SJCRH30 (cell line): ENCODE results near the gene GEMIN8. TPM values are rescaled to one million over a fixed set of nuclear protein-coding genes. Genes with fewer than 3 reads are reported as not detected.

Experiments used
- DNase-seq, 2 experiments: peaks; one replicate each; pipeline ENCODE4 v3.0.0-alpha.2; 2015 to 2020
- H3K27ac ChIP-seq: fragments of 250-450 bp; sonication (Bioruptor Pico); 2 replicates; pipeline ENCODE4 v1.5.1; 2020; ENCODE audit warnings: mild to moderate bottlenecking, moderate library complexity
- H3K27me3 ChIP-seq: fragments of 250-450 bp; sonication (Bioruptor Pico); 2 replicates; pipeline ENCODE4 v1.5.1; 2020; ENCODE audit warnings: mild to moderate bottlenecking, moderate library complexity
- H3K36me3 ChIP-seq: fragments of 250-450 bp; sonication (Bioruptor Pico); 2 replicates; pipeline ENCODE4 v1.5.1; 2020; ENCODE audit warnings: mild to moderate bottlenecking, moderate library complexity
- H3K4me1 ChIP-seq: fragments of 250-450 bp; sonication (Bioruptor Pico); 2 replicates; pipeline ENCODE4 v1.5.1; 2020; ENCODE audit warnings: mild to moderate bottlenecking, moderate library complexity
- H3K4me3 ChIP-seq: fragments of 250-450 bp; sonication (Bioruptor Pico); 2 replicates; pipeline ENCODE4 v1.5.1; 2020; ENCODE audit warnings: mild to moderate bottlenecking, moderate library complexity
- H3K9me3 ChIP-seq: fragments of 250-450 bp; sonication (Bioruptor Pico); replicated peaks from 2 replicates; pipeline ENCODE4 v1.5.1; 2020; ENCODE audit warnings: mild to moderate bottlenecking, moderate library complexity
- total RNA-seq: library from RNA; depleted of rRNA; stranded (reverse); fragments of >200 nt; shearing (Covaris generic); gene quantifications from 2 replicates; pipeline ENCODE4 v1.2.3, GENCODE V29; 2014

GEMIN8 gene
- total RNA-seq, 1 experiment from 2014 or later, result 11.7 TPM

DNA sequence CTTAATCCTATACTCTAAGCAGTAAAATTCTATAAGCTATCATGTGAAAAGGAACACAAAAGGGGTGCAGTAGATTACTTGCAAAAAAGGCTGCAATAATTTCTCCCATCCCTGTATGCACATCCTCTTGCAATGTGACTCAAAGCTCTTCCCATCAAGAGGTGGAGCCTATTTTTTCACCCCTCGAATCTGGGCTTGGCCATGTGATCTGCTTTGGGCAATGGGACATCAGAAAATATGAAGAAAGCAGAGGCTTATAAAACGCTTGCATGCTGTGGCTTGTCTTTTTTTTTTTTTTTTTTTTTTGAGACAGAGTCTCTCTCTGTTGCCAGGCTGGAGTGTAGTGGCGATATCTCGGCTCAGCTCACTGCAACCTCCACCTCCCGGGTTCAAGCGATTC is 33.0 kb downstream of the GEMIN8 start:
- H3K4me1 ChIP-seq, result no peaks in the 10 kb centered on the region
- H3K36me3 ChIP-seq, result no peaks in the 10 kb centered on the region
- H3K27me3 ChIP-seq, result no peaks in the 10 kb centered on the region
- no peaks in the 10 kb centered on the region; the same call in 1 of the 2 replicates for H3K9me3 ChIP-seq
- no peak overlapping the region for H3K4me3 ChIP-seq
- no peak for DNase-seq
- no peak overlapping the region for H3K27ac ChIP-seq

DNA sequence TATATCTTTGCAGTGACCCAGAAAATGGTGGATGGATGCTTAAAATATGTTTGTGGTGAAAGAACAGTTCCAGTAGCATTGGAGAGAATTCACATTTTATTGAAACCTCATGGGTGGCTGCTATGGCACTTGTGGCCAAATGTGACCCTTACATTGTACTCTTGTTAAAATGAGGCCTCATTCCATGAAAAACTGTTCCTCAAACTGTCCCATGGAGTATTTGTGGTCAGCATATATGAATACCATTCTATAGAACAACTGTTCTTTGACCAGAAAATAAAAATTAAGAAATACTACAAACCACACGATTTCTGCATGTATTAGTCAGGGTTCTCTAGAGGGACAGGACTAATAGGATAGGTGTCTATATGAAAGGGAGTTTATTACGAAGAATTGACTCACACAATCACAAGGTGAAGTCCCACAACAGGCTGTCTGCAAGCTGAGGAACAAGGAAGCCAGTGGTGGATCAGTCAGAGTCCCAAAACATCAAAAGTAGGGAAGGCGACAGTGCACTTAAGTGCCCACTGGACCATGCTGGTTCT is 35.1 kb downstream of the GEMIN8 start:
- H3K36me3 ChIP-seq, result no peaks in the 10 kb centered on the region
- no peak overlapping the region for H3K4me3 ChIP-seq
- no peak overlapping the region for H3K27ac ChIP-seq
- no peaks in the 10 kb centered on the region for H3K27me3 ChIP-seq
- peaks cover 14% of the 10 kb centered on the region for H3K4me1 ChIP-seq
- no peak for DNase-seq
- H3K9me3 ChIP-seq, result no peaks in the 10 kb centered on the region

DNA sequence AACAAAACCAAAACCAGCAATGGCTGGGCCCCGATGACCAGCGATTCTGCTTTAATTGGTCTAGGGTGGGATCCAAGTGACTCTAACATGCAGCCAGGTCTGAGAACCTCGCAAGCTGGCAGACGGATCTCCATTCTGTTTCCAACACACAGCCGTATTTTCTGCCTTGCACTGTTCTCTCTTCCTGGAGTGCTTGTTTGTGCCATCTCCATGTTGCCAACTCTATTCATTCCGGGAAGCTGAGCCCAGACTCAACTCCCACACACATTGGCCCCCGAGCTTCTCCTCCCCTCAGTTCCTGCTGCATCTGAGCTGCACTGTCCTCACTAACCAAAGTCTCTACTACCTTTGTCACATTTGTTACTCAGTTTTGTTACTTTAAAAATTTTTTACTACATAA is 35.6 kb downstream of the GEMIN8 start:
- Histone ChIP-seq H3K36me3 (no peaks in the 10 kb centered on the region), H3K4me1 (peaks cover 14% of the 10 kb centered on the region), H3K27ac (no peak overlapping the region), H3K4me3 (no peak overlapping the region), H3K27me3 (no peaks in the 10 kb centered on the region), H3K9me3 (no peaks in the 10 kb centered on the region)
- no peak for DNase-seq

DNA sequence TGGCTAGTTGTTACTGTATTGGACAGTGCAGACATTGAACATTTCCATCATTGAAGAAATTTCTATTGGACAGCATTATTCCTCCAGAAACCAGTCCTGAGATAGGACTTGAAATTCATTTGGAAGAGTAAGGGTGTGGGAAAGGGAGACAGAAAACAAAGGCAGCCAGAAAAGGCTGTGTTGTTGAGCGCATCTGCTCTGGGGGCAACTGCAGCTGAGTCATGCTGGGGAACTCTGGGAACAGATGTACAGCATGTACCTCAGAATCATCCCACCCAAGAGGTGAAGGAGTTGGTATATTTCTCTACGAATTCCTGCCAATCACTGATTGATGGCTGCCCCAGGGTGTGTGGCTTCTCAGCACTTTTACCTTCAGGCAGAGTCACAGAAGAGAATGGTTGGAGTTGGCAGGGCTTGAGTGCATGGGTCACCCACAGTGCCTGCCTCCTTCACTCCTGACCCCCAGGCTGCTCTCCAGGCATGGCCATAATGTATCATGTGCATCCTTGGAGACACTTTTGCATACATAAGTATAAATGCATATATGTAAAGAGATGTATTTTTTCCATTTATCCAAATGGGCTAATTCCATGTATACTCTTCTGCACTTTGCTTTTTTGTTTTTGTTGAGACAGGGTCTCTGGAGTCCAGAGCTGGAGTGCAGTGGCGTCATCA is 39.4 kb downstream of the GEMIN8 start:
- H3K4me1 ChIP-seq, result peaks cover 14% of the 10 kb centered on the region
- no peaks in the 10 kb centered on the region for H3K9me3 ChIP-seq
- no peak overlapping the region for H3K4me3 ChIP-seq
- no peak overlapping the region for H3K27ac ChIP-seq
- no peaks in the 10 kb centered on the region for H3K27me3 ChIP-seq
- DNase-seq, result peak; percentile 46 to 61
- H3K36me3 ChIP-seq, result no peaks in the 10 kb centered on the region

DNA sequence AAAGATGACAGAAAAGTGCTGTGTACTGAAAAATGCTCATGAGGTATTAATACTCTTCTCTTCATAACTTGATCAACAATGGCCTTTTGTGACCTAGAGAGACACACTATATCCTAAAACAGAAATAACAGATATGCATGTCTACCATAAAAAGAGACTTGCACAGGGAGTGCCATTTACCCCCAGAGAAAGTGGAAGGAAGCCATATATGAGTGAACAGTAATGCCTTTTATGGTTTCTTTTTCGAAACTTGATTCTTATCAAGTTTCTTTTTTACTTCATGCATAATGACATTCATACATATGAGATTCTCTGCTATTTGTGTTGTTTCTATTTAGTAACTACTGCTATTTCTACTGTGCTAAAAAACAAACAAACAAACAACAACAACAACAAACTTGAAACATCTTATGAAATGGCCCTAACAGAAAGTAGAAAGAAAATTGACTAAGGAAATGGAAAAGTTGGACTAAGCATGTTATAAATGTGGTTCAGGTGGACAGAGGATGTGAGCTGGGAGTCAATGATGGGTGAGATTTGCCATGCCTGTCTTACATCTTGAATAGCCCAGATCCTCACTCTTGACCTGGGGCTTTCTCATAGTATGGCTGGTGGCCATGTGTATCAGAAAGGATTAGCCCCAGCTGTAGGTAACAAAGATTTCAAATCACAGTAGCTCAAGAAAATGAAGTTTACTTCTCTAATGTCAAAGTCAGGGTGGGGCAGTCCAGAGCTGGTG is 43.8 kb downstream of the GEMIN8 start:
- no peak overlapping the region for H3K4me3 ChIP-seq
- no peak for DNase-seq
- H3K27ac ChIP-seq, result no peak overlapping the region
- H3K27me3 ChIP-seq, result no peaks in the 10 kb centered on the region
- H3K4me1 ChIP-seq, result peaks cover 11% of the 10 kb centered on the region
- no peaks in the 10 kb centered on the region for H3K36me3 ChIP-seq
- peaks cover 7% of the 10 kb centered on the region; the same call in 1 of the 2 replicates for H3K9me3 ChIP-seq

DNA sequence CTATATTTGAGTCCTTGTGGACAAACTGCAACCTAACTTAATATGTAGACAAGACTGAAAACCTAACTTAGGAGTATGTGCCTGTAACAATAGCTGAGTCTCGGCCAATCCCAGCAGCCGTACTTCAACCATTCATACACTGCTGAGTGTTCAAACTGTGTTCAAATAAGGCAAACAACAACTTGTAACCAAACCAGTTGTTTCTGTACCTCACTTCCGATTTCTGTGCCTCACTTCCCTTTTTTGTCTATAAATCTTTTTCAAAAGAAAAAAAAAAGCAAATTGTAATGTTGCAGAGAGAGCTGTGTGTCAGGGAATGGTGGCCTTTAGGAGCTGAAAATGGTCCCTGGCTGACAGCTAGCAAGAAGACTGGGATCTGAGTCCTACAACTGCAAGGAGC is 46.0 kb downstream of the GEMIN8 start:
- no peak overlapping the region for H3K27ac ChIP-seq
- DNase-seq, result no peak
- H3K9me3 ChIP-seq, result peaks cover 7% of the 10 kb centered on the region; the same call in 1 of the 2 replicates
- no peaks in the 10 kb centered on the region for H3K27me3 ChIP-seq
- no peaks in the 10 kb centered on the region for H3K36me3 ChIP-seq
- H3K4me1 ChIP-seq, result no peaks in the 10 kb centered on the region
- H3K4me3 ChIP-seq, result no peak overlapping the region

DNA sequence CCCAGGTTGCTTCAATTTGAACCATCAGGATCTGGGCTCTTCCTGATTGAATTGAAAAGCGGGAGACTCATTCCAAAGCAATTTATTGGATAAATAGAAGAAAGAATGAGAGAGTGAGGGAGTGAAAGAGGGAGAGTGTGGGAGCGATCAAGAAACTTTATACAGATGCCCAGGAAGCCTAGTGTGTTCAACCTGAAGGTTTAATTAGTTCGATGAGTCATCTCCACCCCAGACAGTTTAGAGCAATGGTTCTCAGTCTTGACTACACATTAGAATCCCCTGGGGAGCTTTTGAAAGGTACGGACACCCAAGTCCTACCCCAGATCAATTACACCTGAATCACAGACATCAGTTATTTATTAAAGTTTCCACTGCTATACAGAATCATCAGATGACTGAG is 61.5 kb downstream of the GEMIN8 start:
- Histone ChIP-seq H3K4me3 (no peak overlapping the region), H3K36me3 (no peaks in the 10 kb centered on the region), H3K27me3 (no peaks in the 10 kb centered on the region), H3K27ac (no peak overlapping the region), H3K4me1 (peaks cover 3% of the 10 kb centered on the region; the same call in 1 of the 2 replicates), H3K9me3 (peaks cover 3% of the 10 kb centered on the region; the same call in 1 of the 2 replicates)
- no peak for DNase-seq

DNA sequence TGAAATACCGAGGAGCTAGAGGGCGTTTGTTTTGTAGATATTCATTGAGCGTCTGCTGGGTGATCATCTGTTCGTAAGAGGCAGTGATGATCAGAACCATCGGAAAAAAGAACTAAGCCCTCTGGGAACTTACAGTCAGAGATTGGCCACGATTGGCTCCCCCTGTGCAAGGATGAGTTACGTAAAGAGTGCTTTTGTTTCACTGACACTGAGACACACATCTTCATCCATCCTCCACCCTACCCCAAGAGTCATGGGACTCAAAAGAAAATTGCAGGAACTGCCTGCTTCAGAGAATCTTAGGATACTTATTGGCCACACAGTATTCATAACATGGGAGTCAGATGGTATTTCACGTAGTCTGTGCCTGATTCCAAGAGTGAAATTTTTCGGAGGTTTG is 62.1 kb downstream of the GEMIN8 start:
- Histone ChIP-seq H3K36me3 (no peaks in the 10 kb centered on the region), H3K27me3 (no peaks in the 10 kb centered on the region), H3K27ac (no peak overlapping the region), H3K9me3 (peaks cover 3% of the 10 kb centered on the region; the same call in 1 of the 2 replicates), H3K4me1 (peaks cover 3% of the 10 kb centered on the region; the same call in 1 of the 2 replicates), H3K4me3 (no peak overlapping the region)
- DNase-seq, result no peak

DNA sequence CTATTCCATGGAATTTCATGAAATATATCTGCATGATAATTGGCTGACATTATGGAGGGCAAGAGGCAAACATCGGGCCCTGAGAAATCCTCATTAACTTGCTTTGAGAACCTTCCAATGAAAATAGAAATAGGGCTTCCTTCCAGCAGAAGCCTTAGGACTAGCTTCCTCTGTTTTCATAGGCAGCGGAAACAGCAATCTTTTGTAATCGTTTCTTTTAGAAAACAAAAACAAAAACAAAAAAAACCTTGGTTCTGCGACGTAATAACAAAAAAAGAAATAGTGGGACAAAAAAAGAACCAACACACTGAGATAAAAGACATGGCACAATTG is 62.9 kb downstream of the GEMIN8 start:
- H3K9me3 ChIP-seq, result 0 out of 2 replicates have a peak, but pooled peaks cover 3% of the 10 kb centered on the region

DNA sequence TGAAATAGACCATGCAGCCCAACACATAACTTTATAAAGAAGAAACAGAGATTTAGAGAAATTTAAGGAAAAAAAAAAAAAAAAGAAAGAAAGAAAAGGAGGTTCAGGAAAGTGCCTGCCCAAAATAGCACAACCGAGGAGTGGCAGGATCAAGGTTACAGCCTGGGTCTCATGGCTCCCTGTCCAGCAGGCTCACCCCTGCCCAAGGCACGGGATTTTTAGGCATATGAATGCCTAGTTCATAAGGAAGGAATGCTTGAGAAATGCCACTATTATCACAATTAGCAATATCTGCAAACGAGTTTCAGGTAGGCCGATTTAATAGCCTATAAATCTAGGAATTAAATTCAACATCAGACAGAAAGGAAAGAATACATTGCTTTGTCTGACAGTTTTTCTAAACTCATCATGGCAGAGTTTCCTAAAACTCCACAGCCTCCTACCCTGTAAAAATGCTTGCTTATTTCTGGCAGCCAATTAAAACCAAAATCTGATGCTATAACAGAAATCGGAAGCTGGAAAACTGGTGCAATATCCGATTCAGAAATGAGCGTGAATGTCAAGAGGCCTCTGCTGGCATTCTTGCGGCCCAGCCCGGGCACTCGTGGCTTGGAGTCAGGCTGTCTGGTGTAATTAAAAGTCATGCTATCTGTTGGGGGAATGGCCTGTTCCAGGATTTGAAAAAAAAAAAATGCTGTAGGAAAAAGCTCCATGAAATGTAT is 63.5 kb downstream of the GEMIN8 start:
- H3K4me3 ChIP-seq, result no peak overlapping the region
- peak; percentile 21 to 38 for DNase-seq
- H3K27ac ChIP-seq, result no peak overlapping the region
- no peaks in the 10 kb centered on the region for H3K36me3 ChIP-seq
- no peaks in the 10 kb centered on the region for H3K27me3 ChIP-seq
- H3K4me1 ChIP-seq, result peaks cover 3% of the 10 kb centered on the region; the same call in 1 of the 2 replicates
- H3K9me3 ChIP-seq, result 0 out of 2 replicates have a peak, but pooled peaks cover 3% of the 10 kb centered on the region

More for the DNA sequence above, 62.9 kb downstream of the GEMIN8 start:
- no peaks in the 10 kb centered on the region for H3K27me3 ChIP-seq
- H3K36me3 ChIP-seq, result no peaks in the 10 kb centered on the region
- peak overlapping the region; percentile 10; the same call in 1 of the 2 replicates for H3K27ac ChIP-seq
- no peak overlapping the region for H3K4me3 ChIP-seq
- H3K4me1 ChIP-seq, result peaks cover 3% of the 10 kb centered on the region; the same call in 1 of the 2 replicates
- DNase-seq, result no peak

DNA sequence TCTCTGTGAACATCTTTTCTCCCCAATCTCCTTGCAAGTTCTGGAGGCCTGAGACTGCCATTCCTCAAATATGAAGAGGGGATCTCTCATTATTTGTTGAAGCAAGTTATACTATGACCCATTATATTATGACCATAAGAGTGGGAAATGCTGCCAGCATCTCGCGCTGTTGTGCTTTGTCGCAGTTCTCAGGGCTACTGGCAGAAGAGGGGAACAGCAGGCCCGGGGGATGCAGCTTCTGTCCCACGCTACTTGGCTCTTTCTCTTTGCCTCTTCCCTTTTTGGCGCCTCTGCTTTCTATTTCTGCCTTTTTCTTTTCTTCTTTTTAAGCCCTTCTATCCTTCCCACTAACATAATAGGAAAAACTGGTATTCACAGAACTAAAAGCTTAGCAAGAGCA is 64.2 kb downstream of the GEMIN8 start:
- Histone ChIP-seq H3K4me1 (peaks cover 3% of the 10 kb centered on the region; the same call in 1 of the 2 replicates), H3K36me3 (no peaks in the 10 kb centered on the region), H3K27me3 (no peaks in the 10 kb centered on the region), H3K4me3 (no peak overlapping the region), H3K9me3 (0 out of 2 replicates have a peak, but pooled peaks cover 3% of the 10 kb centered on the region), H3K27ac (no peak overlapping the region)
- DNase-seq, result no peak

DNA sequence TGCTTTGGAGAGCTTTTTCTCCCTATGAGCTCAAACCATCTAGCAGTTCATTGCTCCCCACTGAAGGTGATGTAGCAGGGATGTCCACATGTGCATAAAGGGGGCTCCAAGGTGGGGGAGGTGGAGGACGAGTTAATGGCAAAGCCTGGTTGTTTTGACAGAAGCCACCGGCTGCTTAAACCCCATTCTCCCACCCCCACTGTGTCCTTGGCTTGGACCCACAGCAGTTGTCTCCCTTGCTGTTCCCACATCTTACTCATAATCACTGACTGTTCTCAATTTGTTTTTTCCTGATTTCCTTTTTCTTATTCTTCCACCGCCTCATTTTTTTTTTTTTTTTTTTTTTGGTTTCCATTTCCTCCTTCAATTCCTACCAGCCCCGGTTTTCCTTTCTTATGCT is 72.7 kb downstream of the GEMIN8 start:
- Histone ChIP-seq H3K4me3 (no peak overlapping the region), H3K27me3 (no peaks in the 10 kb centered on the region), H3K27ac (no peak overlapping the region), H3K9me3 (0 out of 2 replicates have a peak, but pooled peaks cover 5% of the 10 kb centered on the region), H3K4me1 (peaks cover 18% of the 10 kb centered on the region), H3K36me3 (no peaks in the 10 kb centered on the region)
- DNase-seq, result no peak
